ENCODE results near the gene BRSK2. TPM values are rescaled to one million over a fixed set of nuclear protein-coding genes. Genes with fewer than 3 reads are reported as not detected.

BRSK2 gene
- total RNA-seq, 1 donor from 2014 or later, result 0.74 TPM

DNA sequence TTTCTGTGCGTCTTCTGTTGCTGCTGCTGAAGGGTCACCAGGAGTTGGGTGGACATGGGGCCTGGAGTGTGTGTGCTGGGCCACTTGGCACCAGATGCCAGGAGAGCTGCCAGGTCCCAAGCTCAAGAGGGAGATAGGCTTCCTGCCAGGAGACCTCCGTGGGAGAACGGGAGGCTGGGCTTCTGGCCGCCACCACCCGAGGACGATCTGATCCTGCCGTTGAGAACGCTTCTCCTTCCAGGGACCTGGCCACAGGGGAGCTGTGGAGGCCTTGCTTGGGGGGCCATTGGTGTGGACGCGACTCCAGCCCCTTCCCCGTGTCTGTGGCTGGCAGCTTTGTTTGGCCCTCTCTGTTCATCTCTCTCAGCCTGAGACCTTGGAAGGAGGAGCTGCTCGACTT lies 2.4 kb downstream of the BRSK2 start:
- DNase-seq, result no peak
- intact Hi-C loops (cut with micrococcal nuclease), result no loop called here
- ATAC-seq, result no peak

DNA sequence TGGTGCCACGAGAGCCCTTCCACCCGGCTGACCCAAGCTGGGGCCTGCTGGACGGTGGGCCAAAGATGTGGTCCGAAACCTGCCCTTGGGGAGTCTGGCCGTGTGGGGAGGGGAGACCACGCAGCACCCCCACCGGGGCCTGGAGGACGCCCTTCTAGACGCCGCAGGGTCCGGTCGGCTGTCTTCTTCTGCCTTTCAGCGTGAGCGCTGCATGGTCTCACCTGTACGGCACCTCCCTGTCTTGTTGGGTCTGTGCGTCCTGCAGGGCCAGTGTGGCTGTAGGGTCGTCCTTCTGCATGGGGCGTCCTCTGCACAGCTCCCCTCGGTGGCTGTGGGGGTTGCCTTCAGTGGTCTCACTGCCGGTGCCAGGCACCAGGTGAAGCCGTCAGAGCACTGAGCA lies 2.8 kb downstream of the BRSK2 start:
- DNase-seq (no peak), ATAC-seq (no peak)

DNA sequence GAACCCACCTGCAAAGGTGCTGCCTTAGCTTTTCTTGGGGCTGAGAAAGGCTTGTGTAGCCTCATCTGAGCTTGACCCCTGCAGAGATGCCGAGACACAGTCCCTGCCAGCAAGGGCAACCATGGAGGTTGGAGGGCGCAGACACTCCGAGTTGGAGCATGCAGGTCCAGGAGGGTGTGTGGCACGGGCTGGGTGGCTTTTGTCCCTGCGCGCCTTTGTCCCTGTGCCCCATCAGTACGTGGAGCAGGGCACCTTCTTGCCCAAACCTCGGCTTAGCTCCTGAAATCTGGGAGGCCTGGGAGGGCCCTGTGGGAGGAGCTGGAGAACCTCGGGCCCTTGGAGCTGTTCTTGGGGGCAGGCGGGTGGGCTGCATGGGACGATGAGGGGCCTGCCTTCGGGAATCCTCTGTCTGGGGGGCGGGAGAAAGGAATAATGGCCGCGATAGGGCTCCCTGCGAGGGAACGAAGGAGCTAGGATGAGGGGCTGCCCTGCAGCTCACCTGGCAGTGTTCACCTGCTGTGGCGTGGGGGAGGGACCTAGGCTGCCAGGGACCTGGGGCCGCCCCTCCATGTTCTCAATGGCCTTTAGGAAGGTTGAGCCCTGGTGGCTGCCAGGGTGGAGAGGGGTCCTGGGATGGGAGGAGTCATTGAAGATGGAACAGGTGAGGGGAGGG lies 3.4 kb downstream of the BRSK2 start:
- ATAC-seq (no peak), DNase-seq (no peak)
- intact Hi-C loops (cut with micrococcal nuclease), result no loop called here

More for the DNA sequence above, 2.8 kb downstream of the BRSK2 start:
- intact Hi-C loops (cut with micrococcal nuclease), result no loop called here

DNA sequence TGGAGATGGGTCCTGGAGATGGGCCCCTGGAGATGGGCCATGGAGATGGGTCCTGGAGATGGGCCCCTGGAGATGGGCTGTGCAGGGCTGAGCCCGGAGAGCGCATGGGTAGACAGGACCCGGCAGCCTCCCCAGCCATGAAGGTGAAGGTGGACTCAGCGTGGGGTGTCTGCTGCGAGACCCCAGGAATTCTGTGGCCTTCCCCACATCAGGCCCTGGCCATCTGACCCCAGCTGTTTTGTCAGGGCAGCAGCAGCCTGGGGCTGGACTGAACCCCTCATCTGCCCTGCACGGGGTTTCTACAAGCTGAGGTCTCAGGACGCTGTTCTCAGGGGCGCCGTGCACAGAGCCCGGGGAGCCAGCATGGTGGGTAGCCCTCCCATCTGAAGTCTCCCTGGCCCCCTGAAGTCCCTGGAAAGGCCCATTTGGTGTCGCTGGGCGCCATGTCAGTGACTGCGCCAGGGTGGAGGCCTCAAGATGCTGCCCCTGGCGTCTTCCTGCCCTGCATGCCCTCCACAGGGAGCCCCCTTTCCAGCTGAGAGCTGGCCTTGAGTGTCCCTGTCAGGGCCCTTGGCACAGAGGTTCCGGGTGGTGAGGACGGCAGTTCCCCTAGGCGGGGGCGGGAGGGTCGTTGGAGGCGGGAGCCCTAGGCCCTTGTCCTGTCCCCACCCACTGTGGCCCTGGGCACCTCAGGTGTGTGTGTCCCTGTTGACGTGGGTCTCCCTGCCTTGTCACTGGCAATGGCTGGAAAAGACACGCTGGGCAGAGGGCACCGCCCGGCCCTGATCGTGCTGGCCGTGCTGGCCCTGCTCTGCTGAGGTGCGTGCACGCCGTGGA lies 5.4 kb downstream of the BRSK2 start:
- ATAC-seq (no peak), DNase-seq (peak; percentile 21)
- intact Hi-C loops (cut with micrococcal nuclease), result no loop called here

DNA sequence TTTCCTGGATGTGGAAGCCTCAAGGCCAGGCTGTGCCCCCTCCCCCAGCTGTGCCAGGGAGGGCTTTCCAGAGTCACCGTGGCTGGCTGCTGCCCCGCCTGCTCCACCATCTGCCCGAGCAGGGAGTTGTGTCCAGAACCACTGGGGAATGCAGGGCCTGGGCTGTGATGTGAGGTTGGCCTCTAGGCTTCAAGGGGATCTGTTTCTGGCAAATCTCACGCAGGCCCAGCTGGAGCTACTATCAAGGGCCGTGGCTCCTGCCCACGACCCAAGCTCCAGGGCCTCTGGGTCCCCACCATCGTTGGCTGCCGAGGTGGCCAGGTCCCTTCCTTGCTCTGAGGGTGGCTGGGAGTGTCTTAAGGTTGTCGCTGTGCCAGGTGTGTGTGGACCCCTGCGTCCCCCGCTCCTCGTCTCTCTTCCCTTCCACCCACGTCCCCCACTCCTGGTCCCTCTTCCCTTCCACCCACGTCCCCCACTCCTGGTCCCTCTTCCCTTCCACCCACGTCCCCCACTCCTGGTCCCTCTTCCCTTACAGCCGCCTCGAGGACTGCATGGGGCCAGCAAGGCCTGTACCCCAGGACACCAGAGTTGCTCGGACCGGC lies 6.1 kb downstream of the BRSK2 start:
- ATAC-seq, result no peak
- no peak for DNase-seq
- intact Hi-C loops (cut with micrococcal nuclease), result no loop called here

GRCh38 chr11:1396375-1396841 lies 6.7 kb downstream of the BRSK2 start:
- ATAC-seq (no peak), DNase-seq (no peak)
- intact Hi-C loops (cut with micrococcal nuclease), result no loop called here

- no peak for ATAC-seq
- no peak for DNase-seq
- intact Hi-C loops (cut with micrococcal nuclease), result no loop called here
These were observed 7.6 kb downstream of the BRSK2 start for GRCh38 chr11:1397146-1397861.

GRCh38 chr11:1397862-1398527 lies 8.3 kb downstream of the BRSK2 start:
- intact Hi-C loops (cut with micrococcal nuclease), result no loop called here
- DNase-seq (no peak), ATAC-seq (no peak)

- intact Hi-C loops (cut with micrococcal nuclease), result no loop called here
- ATAC-seq (no peak), DNase-seq (no peak)
These were observed 8.9 kb downstream of the BRSK2 start for GRCh38 chr11:1398528-1399235.

DNA sequence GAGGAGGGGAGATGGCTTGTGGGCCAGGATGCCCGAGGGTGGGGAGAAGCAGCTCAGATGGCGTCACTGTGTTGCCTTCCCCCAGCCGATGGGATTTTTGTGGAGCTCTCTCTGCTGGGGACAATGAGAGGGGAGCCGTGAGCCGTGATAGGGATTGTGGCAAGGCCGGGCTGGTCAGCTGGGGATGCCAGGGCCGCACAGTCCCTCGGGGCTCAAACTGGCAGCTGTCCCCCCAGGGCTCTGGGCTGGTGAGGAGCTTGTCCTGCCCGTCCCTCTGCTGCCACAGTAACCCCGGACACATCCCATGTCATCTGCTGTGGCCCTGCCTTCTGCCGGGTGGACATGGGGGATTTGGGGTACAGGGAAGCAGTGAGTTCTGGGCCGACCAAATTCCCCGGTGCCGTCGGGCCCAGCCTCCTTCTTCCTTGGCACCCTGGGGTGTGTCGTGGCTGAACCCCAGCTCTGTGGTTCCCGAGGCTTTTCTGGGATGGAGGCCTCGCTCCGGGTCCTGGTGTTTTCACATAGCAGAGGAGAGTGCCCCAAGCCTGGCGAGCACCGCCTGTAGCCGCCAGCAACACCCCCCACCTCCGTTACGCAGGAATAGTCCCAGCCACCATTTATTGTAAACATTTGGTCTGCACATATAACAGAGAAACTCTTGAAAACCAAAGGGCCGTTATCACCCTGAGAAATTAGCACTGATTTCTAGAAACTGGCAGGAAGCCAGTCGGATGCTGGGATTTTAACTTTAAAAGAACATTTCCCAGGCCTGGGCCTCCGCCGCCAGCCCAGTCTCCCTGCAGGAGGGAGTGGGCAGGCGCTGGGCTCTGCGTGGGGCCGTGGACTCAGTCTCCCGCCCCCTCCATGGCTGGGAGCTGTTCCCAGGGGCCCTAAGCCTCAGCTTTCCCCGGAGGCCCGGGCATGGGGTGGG lies 9.9 kb downstream of the BRSK2 start:
- ATAC-seq (no peak), DNase-seq (no peak)
- intact Hi-C loops (cut with micrococcal nuclease), result no loop called here

DNA sequence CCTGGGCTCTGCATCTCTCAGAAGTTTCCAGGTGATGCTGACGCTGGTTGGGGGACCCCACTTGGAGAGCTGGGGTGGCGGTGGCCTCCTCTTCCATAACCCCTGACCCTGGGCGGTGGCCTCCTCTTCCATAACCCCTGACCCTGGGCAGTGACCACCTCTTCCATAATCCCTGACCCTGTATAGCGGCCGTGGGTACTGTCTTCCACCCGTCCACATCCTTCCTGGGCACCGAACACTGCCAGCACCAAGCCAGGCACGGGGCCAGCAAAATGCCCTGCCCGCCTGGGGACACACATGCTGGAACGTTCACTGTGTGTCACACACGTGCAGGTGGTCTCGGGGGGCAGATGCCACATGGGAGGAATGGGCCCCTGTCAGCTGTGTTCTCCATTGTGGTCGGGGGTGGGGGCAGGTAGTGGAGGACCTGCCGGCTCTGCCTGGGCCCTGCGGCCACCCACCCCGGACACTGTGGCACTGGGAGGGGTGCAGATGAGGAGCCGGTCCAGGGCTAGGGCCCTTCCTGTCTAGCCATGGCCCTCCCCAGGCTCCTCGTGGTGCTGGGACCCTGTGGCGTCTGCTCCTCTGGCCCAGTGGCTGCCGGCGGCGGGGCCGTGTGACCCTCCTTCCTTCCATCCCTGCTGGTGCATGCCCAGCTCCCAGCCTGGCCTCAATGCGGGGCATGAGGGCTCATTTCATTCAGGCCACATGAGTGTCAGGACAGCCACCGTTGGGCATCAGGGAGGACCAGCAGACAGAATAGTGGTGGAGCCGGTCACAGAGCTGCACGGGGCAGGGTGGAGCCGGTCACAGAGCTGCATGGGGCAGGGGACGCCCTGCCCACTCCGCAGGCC lies 10.8 kb downstream of the BRSK2 start:
- ATAC-seq, result no peak
- intact Hi-C loops (cut with micrococcal nuclease), result no loop called here
- DNase-seq, result peak; percentile 21

DNA sequence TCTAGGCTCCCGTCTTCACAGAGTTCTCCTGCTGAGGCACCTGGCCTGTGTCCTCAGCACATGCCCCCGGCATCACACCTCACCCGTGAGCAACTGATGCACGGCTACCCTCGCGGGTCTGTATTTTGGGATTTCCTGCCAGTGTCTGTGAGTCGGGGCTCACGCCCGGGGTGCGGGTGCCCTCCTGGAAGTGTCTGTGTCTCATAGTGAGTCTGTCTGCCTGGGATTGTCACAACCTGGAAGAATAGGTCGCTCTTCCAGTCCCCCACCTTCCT lies 11.4 kb downstream of the BRSK2 start:
- peak; percentile 7 for DNase-seq
- no peak for ATAC-seq
- intact Hi-C loops (cut with micrococcal nuclease), result no loop called here

GRCh38 chr11:1401656-1402221 lies 12.0 kb downstream of the BRSK2 start:
- DNase-seq (peak; percentile 85), ATAC-seq (peak; percentile 76)
- intact Hi-C loops (cut with micrococcal nuclease), result no loop called here

DNA sequence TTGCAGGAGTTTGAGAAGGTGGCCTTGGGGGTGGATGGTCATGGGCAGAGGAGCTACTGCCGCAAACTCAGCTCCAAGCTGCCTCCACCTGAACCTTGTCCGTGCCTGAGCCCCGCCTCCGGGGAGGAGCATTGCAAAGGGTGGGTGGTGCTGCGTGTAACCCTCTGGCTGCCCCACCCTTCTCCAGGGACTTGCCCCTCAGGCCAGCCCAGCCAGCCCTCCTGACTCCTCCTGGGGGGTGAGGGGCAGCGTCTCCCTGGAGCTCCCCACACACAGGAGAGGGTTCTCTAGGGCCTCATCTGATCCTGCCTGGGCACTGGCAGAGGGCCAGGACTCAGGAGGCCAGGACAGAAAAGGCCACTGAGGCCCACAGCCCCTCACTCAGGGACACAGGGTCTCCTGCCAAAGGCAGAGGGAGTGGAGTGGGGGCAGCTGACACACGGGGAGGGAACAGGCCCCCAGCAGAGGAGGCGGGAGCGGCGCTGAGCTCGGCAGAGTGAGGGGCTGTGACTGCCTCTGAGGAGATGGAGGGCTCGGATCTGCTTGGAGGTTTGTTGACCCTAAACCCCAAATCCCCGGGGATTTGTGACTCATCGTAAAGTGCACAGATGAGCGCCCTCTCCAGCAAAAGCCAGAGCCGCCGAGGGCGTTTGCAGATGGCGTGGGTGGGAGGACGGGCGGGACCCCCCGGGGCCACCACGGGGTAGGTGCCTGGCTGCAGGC lies 12.8 kb downstream of the BRSK2 start:
- no peak for ATAC-seq
- no peak for DNase-seq
- intact Hi-C loops (cut with micrococcal nuclease), result no loop called here

- ATAC-seq (no peak), DNase-seq (no peak)
- intact Hi-C loops (cut with micrococcal nuclease), result no loop called here
These were observed 13.4 kb downstream of the BRSK2 start for GRCh38 chr11:1403078-1403620.
